GM23338 (cell line): Measurements from ENCODE around the gene TCP11L1.

Experiments used
- CREB1 ChIP-seq: fragments of 250-450 bp; sonication (Bioruptor Pico); IDR thresholded peaks from 2 replicates; pipeline ENCODE4 v1.5.0; 2020; ENCODE audit warnings: low read depth, mild to moderate bottlenecking, moderate library complexity
- CTCF ChIP-seq, 2 experiments: fragments of 200-600 bp in 1 of 2; sonication (generic) in 1 of 2; conservative IDR thresholded peaks; 2 replicates each; pipeline versions ENCODE4 v1.5.1 to v1.6.1; 2016 to 2017; ENCODE audit warnings: antibody characterized with exemption in 2 of 2, low read depth in 2 of 2, mild to moderate bottlenecking in 2 of 2, moderate library complexity in 1 of 2
- ETS1 ChIP-seq: IDR thresholded peaks from 2 replicates; pipeline ENCODE4 v1.6.1; 2016; ENCODE audit warnings: antibody characterized with exemption
- EZH2 ChIP-seq: fragments of 200-600 bp; sonication (generic); IDR thresholded peaks from one replicate; pipeline ENCODE4 v1.8.0; 2017; ENCODE audit warnings: antibody characterized with exemption, mild to moderate bottlenecking, low read depth; ENCODE audit not compliant: unreplicated experiment
- EZH2phosphoT487 ChIP-seq: fragments of 200-600 bp; sonication (generic); IDR thresholded peaks from one replicate; pipeline ENCODE4 v1.8.1; 2018; ENCODE audit warnings: antibody characterized with exemption; ENCODE audit not compliant: unreplicated experiment
- JUNB ChIP-seq: IDR thresholded peaks from one replicate; pipeline ENCODE4 v1.6.1; 2016; ENCODE audit warnings: antibody characterized with exemption; ENCODE audit not compliant: unreplicated experiment
- POLR2AphosphoS5 ChIP-seq: IDR thresholded peaks from 2 replicates; pipeline ENCODE4 v1.6.1; 2016; ENCODE audit warnings: antibody characterized with exemption, low read depth
- REST ChIP-seq: IDR thresholded peaks from one replicate; pipeline ENCODE4 v1.6.1; 2018; ENCODE audit warnings: antibody characterized with exemption; ENCODE audit not compliant: unreplicated experiment
- STAT1 ChIP-seq: IDR thresholded peaks from one replicate; pipeline ENCODE4 v1.6.1; 2016; ENCODE audit warnings: antibody characterized with exemption; ENCODE audit not compliant: unreplicated experiment
- ZNF331 ChIP-seq: fragments of 250-450 bp; sonication (Bioruptor Pico); IDR thresholded peaks from 2 replicates; pipeline ENCODE4 v1.5.0; 2020; ENCODE audit warnings: low read depth, mild to moderate bottlenecking, moderate library complexity

GRCh38 chr11:33006010-33006409 lies 33.4 kb upstream of the TCP11L1 start:
- TF ChIP-seq EZH2 (no peak), CTCF (conservative IDR thresholded peaks at IDR 0.05; ENCODE audit: low read depth in 2 of 2) (no peak), REST (no peak), POLR2AphosphoS5 (no peak), STAT1 (no peak), EZH2phosphoT487 (no peak), CREB1 (no peak), ETS1 (no peak), ZNF331 (CRISPR knock-in tag) (no peak), JUNB (no peak)
